Fibroblast of skin of scalp (primary cell): Measurements from ENCODE around the gene EP400.

Experiments used
- DNase-seq: peaks from one replicate; pipeline ENCODE4 v3.0.0-alpha.2; 2013

Gene EP400

GRCh38 chr12:131989021-131989420 is 39.3 kb downstream of the EP400 start:
- DNase-seq, result no peak

- DNase-seq, result peak; percentile 76
Measured at GRCh38 chr12:131990066-131990979, 40.6 kb downstream of the EP400 start.

- no peak for DNase-seq
Measured at GRCh38 chr12:131990980-131991305, 41.2 kb downstream of the EP400 start.

- DNase-seq, result peak; percentile 80
Measured at GRCh38 chr12:131991816-131992430, 42.2 kb downstream of the EP400 start.

GRCh38 chr12:131994589-131994988 is 44.8 kb downstream of the EP400 start:
- no peak for DNase-seq

GRCh38 chr12:132000286-132000872 is 50.6 kb downstream of the EP400 start:
- DNase-seq, result no peak

GRCh38 chr12:132003846-132004245 is 54.1 kb downstream of the EP400 start:
- DNase-seq, result peak; percentile 75

- no peak for DNase-seq
Measured at GRCh38 chr12:132004946-132005345, 55.2 kb downstream of the EP400 start.

GRCh38 chr12:132006056-132006680 is 56.4 kb downstream of the EP400 start:
- DNase-seq, result no peak

GRCh38 chr12:132007041-132007440 is 57.3 kb downstream of the EP400 start:
- DNase-seq, result no peak

- DNase-seq, result no peak
Measured at GRCh38 chr12:132009336-132009859, 59.7 kb downstream of the EP400 start.

- no peak for DNase-seq
Measured at GRCh38 chr12:132012919-132013568, 63.3 kb downstream of the EP400 start.

- DNase-seq, result no peak
Measured at GRCh38 chr12:132014092-132014914, 64.6 kb downstream of the EP400 start.

GRCh38 chr12:132014915-132015280 is 65.2 kb downstream of the EP400 start:
- no peak for DNase-seq

- DNase-seq, result no peak
Measured at GRCh38 chr12:132015686-132016430, 66.1 kb downstream of the EP400 start.

- DNase-seq, result no peak
Measured at GRCh38 chr12:132018193-132018916, 68.6 kb downstream of the EP400 start.

- no peak for DNase-seq
Measured at GRCh38 chr12:132019891-132020290, 70.1 kb downstream of the EP400 start.

GRCh38 chr12:132020292-132020691 is 70.5 kb downstream of the EP400 start:
- DNase-seq, result no peak

GRCh38 chr12:132021031-132021871 is 71.5 kb downstream of the EP400 start:
- no peak for DNase-seq
